Measurements from ENCODE around the gene MT1G. TPM values are rescaled to one million over a fixed set of nuclear protein-coding genes. Genes with fewer than 3 reads are reported as not detected.
"Not testable (repeated sequence)": the region's sequence is repeated elsewhere in the genome, so short reads cannot be mapped to it uniquely, and the experiment has no call there.

MT1G gene
- polyA plus RNA-seq, 1 of the 3 experiments (the other 2 are of a cell fraction) = 1.2 TPM

DNA sequence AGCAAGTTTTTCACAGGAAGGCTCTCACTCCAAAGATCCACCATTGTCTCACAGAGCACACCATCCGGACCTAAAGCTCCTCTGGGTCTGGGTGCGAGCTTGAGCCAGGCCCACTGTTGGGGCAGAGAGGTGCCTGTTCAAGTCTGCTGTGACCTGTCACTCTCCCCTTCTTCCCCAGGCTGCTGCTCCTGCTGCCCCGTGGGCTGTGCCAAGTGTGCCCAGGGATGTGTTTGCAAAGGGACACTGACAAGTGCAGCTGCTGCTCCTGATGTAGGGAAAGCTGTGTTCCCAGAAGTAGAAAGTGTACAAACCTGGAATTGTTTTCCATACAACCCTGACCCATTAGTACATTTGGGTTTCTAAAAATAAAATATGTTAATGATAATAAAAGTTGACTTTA lies 9.6 kb upstream of the MT1G start (continued):
- TF ChIP-seq CHD2 (IDR thresholded peaks at IDR 0.05; ENCODE audit: low read length, partially characterized antibody) (no peak), RAD21 (IDR thresholded peaks at IDR 0.05; ENCODE audit: low read length) (no peak), FOXJ3 (CRISPR knock-in tag; IDR thresholded peaks at IDR 0.05) (no peak), NRF1 (IDR thresholded peaks at IDR 0.05; ENCODE audit: low read depth, low read length) (no peak), FOXM1 (IDR thresholded peaks at IDR 0.05; ENCODE audit: low read depth) (no peak)
- TF ChIP-seq, protein P1, sequence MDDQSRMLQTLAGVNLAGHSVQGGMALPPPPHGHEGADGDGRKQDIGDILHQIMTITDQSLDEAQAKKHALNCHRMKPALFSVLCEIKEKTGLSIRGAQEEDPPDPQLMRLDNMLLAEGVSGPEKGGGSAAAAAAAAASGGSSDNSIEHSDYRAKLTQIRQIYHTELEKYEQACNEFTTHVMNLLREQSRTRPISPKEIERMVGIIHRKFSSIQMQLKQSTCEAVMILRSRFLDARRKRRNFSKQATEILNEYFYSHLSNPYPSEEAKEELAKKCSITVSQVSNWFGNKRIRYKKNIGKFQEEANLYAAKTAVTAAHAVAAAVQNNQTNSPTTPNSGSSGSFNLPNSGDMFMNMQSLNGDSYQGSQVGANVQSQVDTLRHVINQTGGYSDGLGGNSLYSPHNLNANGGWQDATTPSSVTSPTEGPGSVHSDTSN (IDR thresholded peaks at IDR 0.05) = no peak
- TF ChIP-seq, protein P2, sequence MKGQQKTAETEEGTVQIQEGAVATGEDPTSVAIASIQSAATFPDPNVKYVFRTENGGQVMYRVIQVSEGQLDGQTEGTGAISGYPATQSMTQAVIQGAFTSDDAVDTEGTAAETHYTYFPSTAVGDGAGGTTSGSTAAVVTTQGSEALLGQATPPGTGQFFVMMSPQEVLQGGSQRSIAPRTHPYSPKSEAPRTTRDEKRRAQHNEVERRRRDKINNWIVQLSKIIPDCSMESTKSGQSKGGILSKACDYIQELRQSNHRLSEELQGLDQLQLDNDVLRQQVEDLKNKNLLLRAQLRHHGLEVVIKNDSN (IDR thresholded peaks at IDR 0.05; ENCODE audit: borderline replicate concordance, low read depth) = no peak
- TF ChIP-seq, protein P3, sequence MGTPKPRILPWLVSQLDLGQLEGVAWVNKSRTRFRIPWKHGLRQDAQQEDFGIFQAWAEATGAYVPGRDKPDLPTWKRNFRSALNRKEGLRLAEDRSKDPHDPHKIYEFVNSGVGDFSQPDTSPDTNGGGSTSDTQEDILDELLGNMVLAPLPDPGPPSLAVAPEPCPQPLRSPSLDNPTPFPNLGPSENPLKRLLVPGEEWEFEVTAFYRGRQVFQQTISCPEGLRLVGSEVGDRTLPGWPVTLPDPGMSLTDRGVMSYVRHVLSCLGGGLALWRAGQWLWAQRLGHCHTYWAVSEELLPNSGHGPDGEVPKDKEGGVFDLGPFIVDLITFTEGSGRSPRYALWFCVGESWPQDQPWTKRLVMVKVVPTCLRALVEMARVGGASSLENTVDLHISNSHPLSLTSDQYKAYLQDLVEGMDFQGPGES (IDR thresholded peaks at IDR 0.05; ENCODE audit: low read depth, low read length) = no peak

- POLR2A ChIA-PET = no interaction called here
- Histone ChIP-seq H3K27me3 (ENCODE audit: insufficient read depth) (peaks cover 5% of the 10 kb centered on the region; the same call in 1 of the 2 replicates), H3K9me3 (no peaks in the 10 kb centered on the region), H3K9me2 (no peaks in the 10 kb centered on the region), H3K79me2 (ENCODE audit: insufficient read depth) (no peaks in the 10 kb centered on the region), H3K36me3 (replicated peaks in 1 of 2; ENCODE audit: control insufficient read depth in 1 of 2, insufficient read depth in 2 of 2, low read length in 1 of 2) (no peaks in the 10 kb centered on the region), H3K9ac (no peak overlapping the region), H3K4me2 (no peak overlapping the region), H3K4me1 (ENCODE audit: control insufficient read depth in 1 of 2, insufficient read depth in 2 of 2, low read depth in 1 of 2, low read length in 1 of 2) (no peaks in the 10 kb centered on the region; a peak in 1 of 4 replicates), H3F3A (replicated peaks; ENCODE audit: insufficient read depth) (no peaks in the 10 kb centered on the region), H4K20me1 (ENCODE audit: insufficient read depth) (no peaks in the 10 kb centered on the region), H3K4me3 (ENCODE audit: low read depth in 2 of 2, low read length in 1 of 2) (no peak overlapping the region), H2AFZ (ENCODE audit: low read depth) (no peak overlapping the region), H3K27ac (ENCODE audit: low read depth in 2 of 2, low read length in 1 of 2) (no peak overlapping the region)
- DNase-seq = no peak
- no peak for TF ChIP-seq RFX5 (IDR thresholded peaks at IDR 0.05; ENCODE audit: low read length)
- no peak for TF ChIP-seq FOXM1 (IDR thresholded peaks at IDR 0.05; ENCODE audit: low read depth)
- no peak for TF ChIP-seq GABPA (IDR thresholded peaks at IDR 0.05; ENCODE audit: low read depth)
- TF ChIP-seq RCOR1 (IDR thresholded peaks at IDR 0.05; ENCODE audit: low read length) = no peak
- TF ChIP-seq CHD2 (IDR thresholded peaks at IDR 0.05; ENCODE audit: low read length, partially characterized antibody) = no peak
- no peak for TF ChIP-seq JUND (IDR thresholded peaks at IDR 0.05)
- no peak for TF ChIP-seq SMC3 (IDR thresholded peaks at IDR 0.05; ENCODE audit: low read depth, low read length)
- no peak for TF ChIP-seq GATA2 (CRISPR knock-in tag; IDR thresholded peaks at IDR 0.05)
- TF ChIP-seq, protein P4, sequence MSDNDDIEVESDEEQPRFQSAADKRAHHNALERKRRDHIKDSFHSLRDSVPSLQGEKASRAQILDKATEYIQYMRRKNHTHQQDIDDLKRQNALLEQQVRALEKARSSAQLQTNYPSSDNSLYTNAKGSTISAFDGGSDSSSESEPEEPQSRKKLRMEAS (IDR thresholded peaks at IDR 0.05; ENCODE audit: low read depth) = no peak
- no peak for TF ChIP-seq ZBTB33 (IDR thresholded peaks at IDR 0.05; ENCODE audit: borderline replicate concordance, low read depth)
- no peak for TF ChIP-seq TCF12 (IDR thresholded peaks at IDR 0.05)
- TF ChIP-seq NRF1 (IDR thresholded peaks at IDR 0.05; ENCODE audit: low read depth, low read length) = no peak
- TF ChIP-seq NFIC (IDR thresholded peaks at IDR 0.05; ENCODE audit: borderline replicate concordance) = no peak
- TF ChIP-seq FOSL2 (IDR thresholded peaks at IDR 0.05; ENCODE audit: borderline replicate concordance, low read depth) = no peak
- TF ChIP-seq EZH2phosphoT487 (IDR thresholded peaks at IDR 0.05; ENCODE audit: borderline replicate concordance, low read depth) = no peak
- TF ChIP-seq, protein P3 (IDR thresholded peaks at IDR 0.05; ENCODE audit: low read depth, low read length) = no peak
- TF ChIP-seq EP300 (IDR thresholded peaks at IDR 0.05; ENCODE audit: borderline replicate concordance in 1 of 2, low read depth in 1 of 2, low read length in 1 of 2) = no peak
- WGBS (ENCODE audit: low lambda C conversion rate) = 86% methylated on average over 18 of the region's 32 CpGs
- CTCF ChIA-PET = interaction anchor here (1.0 kb wide), 1 partner anchor 238 kb away, joined by 3 read pairs; no protein-coding TSS in a partner anchor
These were observed 7.9 kb upstream of the MT1G start for GRCh38 chr16:56675685-56676210.

- H3K27ac ChIP-seq (ENCODE audit: low read depth in 2 of 2, low read length in 1 of 2); H3K4me1 ChIP-seq (ENCODE audit: control insufficient read depth in 1 of 2, insufficient read depth in 2 of 2, low read depth in 1 of 2, low read length in 1 of 2); H3K4me2 ChIP-seq; H2AFZ ChIP-seq (ENCODE audit: low read depth); H3K9me3 ChIP-seq; H3K36me3 ChIP-seq (replicated peaks in 1 of 2; ENCODE audit: control insufficient read depth in 1 of 2, insufficient read depth in 2 of 2, low read length in 1 of 2); POLR2A ChIA-PET; DNase-seq; H3K79me2 ChIP-seq (ENCODE audit: insufficient read depth); H3K9me2 ChIP-seq; H3K4me3 ChIP-seq (ENCODE audit: low read depth in 2 of 2, low read length in 1 of 2); H4K20me1 ChIP-seq (ENCODE audit: insufficient read depth); H3K9ac ChIP-seq; H3F3A ChIP-seq (replicated peaks; ENCODE audit: insufficient read depth): not testable (repeated sequence)
- CTCF ChIA-PET = interaction anchor here (0.7 to 1.2 kb wide), 5 partner anchors 11 to 119 kb away, joined by 3 read pairs; no protein-coding TSS in a partner anchor
- peaks cover 17% of the 10 kb centered on the region; the same call in 1 of the 2 replicates for H3K27me3 ChIP-seq (ENCODE audit: insufficient read depth)
- WGBS (ENCODE audit: low lambda C conversion rate) = 87% methylated on average over 6 of the region's 6 CpGs
These were observed 6.7 kb upstream of the MT1G start for GRCh38 chr16:56674570-56674969.

Measured in SK-N-SH (cell line).